Activated B cell treated with CpG ODN at 0.5 μM for 24 hours (primary cell): ENCODE measurements around the gene LCN6. TPM values are rescaled to one million over a fixed set of nuclear protein-coding genes. Genes with fewer than 3 reads are reported as not detected.
"Not testable (repeated sequence)": the region's sequence is repeated elsewhere in the genome, so short reads cannot be mapped to it uniquely, and the experiment has no call there.

Experiments used
- ATAC-seq: fragments of 200-7000 bp; cut with Tn5 transposase; one replicate; pipeline ENCODE4 v1.10.0; 2021; ENCODE audit warnings: low read depth, mild to moderate bottlenecking, moderate library complexity
- CTCF ChIA-PET: fragments of 350-600 bp; sonication (Branson Sonifier 250); formaldehyde crosslinking; loops from one replicate; lab custom pipeline; 2021; ENCODE audit warnings: antibody characterized with exemption; lab: Charles Lee
- POLR2A ChIA-PET: fragments of 350-600 bp; sonication (Branson Sonifier 250); formaldehyde crosslinking; loops from one replicate; lab custom pipeline; 2021; ENCODE audit warnings: antibody characterized with exemption; lab: Charles Lee
- DNase-seq: peaks from one replicate; pipeline ENCODE4 v3.0.0; 2022
- H3K27ac Mint-ChIP-seq: one replicate; pipeline ENCODE4 v1.8.0; 2020; ENCODE audit warnings: mixed read lengths
- H3K27me3 Mint-ChIP-seq: one replicate; pipeline ENCODE4 v1.8.0; 2021; ENCODE audit warnings: mixed read lengths
- H3K36me3 Mint-ChIP-seq: one replicate; pipeline ENCODE4 v1.8.0; 2021; ENCODE audit warnings: low read depth, mixed read lengths
- H3K4me1 Mint-ChIP-seq: one replicate; pipeline ENCODE4 v1.8.0; 2021; ENCODE audit warnings: mixed read lengths
- H3K4me3 Mint-ChIP-seq: one replicate; pipeline ENCODE4 v1.8.0; 2020; ENCODE audit warnings: mild to moderate bottlenecking, mixed read lengths
- H3K9me3 Mint-ChIP-seq: one replicate; pipeline ENCODE4 v1.8.0; 2020; ENCODE audit warnings: mixed read lengths
- CTCF ChIP-seq: fragments of 200-600 bp; IDR thresholded peaks from one replicate; pipeline ENCODE4 v1.8.0; 2022; ENCODE audit warnings: antibody characterized with exemption, mild to moderate bottlenecking
- intact Hi-C: fragments of 100-400 bp; cut with micrococcal nuclease; formaldehyde crosslinking; loops from one replicate; pipeline ENCODE4 v1.15.1; 2024
- total RNA-seq: library from RNA; stranded (reverse); gene quantifications from 2 replicates; pipeline ENCODE4 v1.2.3, GENCODE V29; 2022

The LCN6 gene
- total RNA-seq, 1 donor from 2014 or later, result not detected

DNA sequence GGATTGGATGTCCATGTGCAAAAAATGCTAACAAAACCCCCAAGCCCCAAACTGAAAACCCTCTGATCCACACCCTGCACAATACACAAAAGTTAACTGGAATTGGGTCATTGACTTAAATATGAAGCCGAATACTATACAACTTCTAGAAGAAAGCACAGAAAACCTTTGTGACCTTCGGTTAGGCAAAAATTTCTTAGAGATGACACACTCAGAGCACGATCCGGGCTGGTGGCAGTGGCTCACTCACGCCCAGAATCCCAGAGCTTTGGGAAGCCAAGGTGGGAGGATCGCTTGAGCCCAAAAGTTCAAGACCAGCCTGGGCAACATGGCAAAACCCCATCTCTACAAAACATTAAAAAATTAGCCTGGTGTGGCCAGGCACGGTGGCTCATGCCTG, 37.8 kb downstream of the LCN6 start:
- ChIA-PET POLR2A (no interaction called here), CTCF (no interaction called here)
- Mint-ChIP-seq H3K27me3 (peaks cover 12% of the 10 kb centered on the region), H3K4me3 (no peak overlapping the region), H3K27ac (no peak overlapping the region), H3K9me3 (no peaks in the 10 kb centered on the region), H3K4me1 (peaks cover 19% of the 10 kb centered on the region), H3K36me3 (no peaks in the 10 kb centered on the region)
- intact Hi-C loops, result loop anchor here (10.0 kb wide), 1 partner anchor 46 kb away; the partner anchor contains the start of gene EGFL7
- DNase-seq, result no peak
- TF ChIP-seq CTCF, result no peak
- ATAC-seq, result no peak

- POLR2A ChIA-PET, result no interaction called here
- no peaks in the 10 kb centered on the region for H3K9me3 Mint-ChIP-seq
- intact Hi-C loops, result loop anchor here (10.0 kb wide), 1 partner anchor 45 kb away; the partner anchor contains the start of gene EGFL7
- H3K27me3 Mint-ChIP-seq, result peaks cover 12% of the 10 kb centered on the region
- ATAC-seq (no peak), DNase-seq (no peak)
- TF ChIP-seq CTCF, result no peak
- peaks cover 19% of the 10 kb centered on the region for H3K4me1 Mint-ChIP-seq
- no peak overlapping the region for H3K27ac Mint-ChIP-seq
- no peaks in the 10 kb centered on the region for H3K36me3 Mint-ChIP-seq
- H3K4me3 Mint-ChIP-seq, result no peak overlapping the region
- CTCF ChIA-PET, result no interaction called here
Observed at GRCh38 chr9:136709454-136710109, 38.7 kb downstream of the LCN6 start.

DNA sequence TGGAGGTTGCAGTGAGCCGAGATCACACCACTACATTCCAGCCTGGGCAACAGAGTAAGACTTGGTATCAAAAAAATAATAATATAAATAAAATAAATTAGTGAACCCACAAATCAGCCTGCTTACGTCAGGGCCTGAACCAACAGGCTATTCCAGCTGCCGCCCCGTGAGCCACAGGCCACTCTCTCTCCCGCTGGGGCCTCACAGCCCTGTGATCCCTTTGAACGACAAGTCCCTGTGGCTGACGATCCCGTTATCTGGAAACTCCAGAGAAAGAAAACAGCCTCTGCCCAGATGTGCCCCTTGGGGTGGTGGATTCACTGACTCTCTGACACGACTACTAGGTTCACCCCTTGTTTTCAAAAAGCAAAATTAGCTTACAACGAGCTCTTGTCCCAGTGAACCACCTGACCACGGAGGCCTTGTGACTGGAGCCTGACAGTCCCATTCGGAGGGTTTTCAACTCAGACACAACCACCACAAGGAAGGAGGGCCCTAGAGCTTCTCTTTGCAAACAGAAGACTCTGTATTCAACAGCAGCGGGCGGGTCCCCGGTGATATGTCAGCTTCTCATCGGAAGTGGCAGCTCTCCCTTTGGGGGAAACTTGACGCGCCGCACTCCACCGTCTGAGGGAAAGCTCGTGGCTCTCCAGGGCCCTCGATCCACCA, 40.3 kb downstream of the LCN6 start:
- no peak for ATAC-seq
- no peak for TF ChIP-seq CTCF
- Mint-ChIP-seq H3K27me3 (peaks cover 12% of the 10 kb centered on the region), H3K27ac (no peak overlapping the region), H3K4me1 (peaks cover 13% of the 10 kb centered on the region), H3K36me3 (no peaks in the 10 kb centered on the region), H3K9me3 (no peaks in the 10 kb centered on the region), H3K4me3 (no peak overlapping the region)
- CTCF ChIA-PET, result no interaction called here
- POLR2A ChIA-PET, result interaction anchor here (0.7 kb wide), 1 partner anchor 18 kb away, joined by 3 read pairs; no protein-coding TSS in a partner anchor
- intact Hi-C loops, result no loop called here
- DNase-seq, result no peak

- peaks cover 21% of the 10 kb centered on the region for H3K4me1 Mint-ChIP-seq
- TF ChIP-seq CTCF, result no peak
- no peak overlapping the region for H3K27ac Mint-ChIP-seq
- H3K36me3 Mint-ChIP-seq, result no peaks in the 10 kb centered on the region
- no peak overlapping the region for H3K4me3 Mint-ChIP-seq
- intact Hi-C loops, result no loop called here
- ChIA-PET POLR2A (interaction anchor here (0.9 kb wide), 1 partner anchor 14 kb away, joined by 4 read pairs; no protein-coding TSS in a partner anchor), CTCF (no interaction called here)
- DNase-seq, result no peak
- ATAC-seq, result no peak
- peaks cover 14% of the 10 kb centered on the region for H3K27me3 Mint-ChIP-seq
- no peaks in the 10 kb centered on the region for H3K9me3 Mint-ChIP-seq
Observed at GRCh38 chr9:136707011-136707410, 41.3 kb downstream of the LCN6 start.

DNA sequence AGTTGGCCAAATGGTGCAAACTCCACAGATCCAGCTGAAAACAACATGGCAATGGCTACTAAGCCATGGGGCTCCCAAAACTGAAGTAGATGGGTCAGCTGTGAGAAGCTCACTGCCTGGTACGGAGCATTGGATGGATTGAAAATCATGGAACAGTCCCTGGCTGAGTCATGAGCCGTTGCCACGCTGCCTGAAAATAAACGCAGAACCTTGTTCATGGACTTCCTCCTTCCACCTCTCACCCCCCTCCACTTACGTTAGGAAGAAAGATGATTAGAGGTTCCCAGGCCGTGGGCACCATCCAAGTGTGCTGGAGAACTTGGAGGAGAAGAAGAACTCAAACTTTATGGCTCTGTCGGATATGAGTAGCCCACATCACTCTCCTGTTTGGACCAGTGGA, 42.8 kb downstream of the LCN6 start:
- no peak for TF ChIP-seq CTCF
- H3K36me3 Mint-ChIP-seq, result no peaks in the 10 kb centered on the region
- H3K27ac Mint-ChIP-seq, result no peak overlapping the region
- intact Hi-C loops, result no loop called here
- ChIA-PET POLR2A (interaction anchor here (1.0 kb wide), 1 partner anchor 23 kb away, joined by 3 read pairs; no protein-coding TSS in a partner anchor), CTCF (interaction anchor here (1.0 kb wide), 1 partner anchor 12 kb away, joined by 3 read pairs; no protein-coding TSS in a partner anchor)
- no peak overlapping the region for H3K4me3 Mint-ChIP-seq
- DNase-seq (no peak), ATAC-seq (no peak)
- peaks cover 10% of the 10 kb centered on the region for H3K27me3 Mint-ChIP-seq
- no peaks in the 10 kb centered on the region for H3K9me3 Mint-ChIP-seq
- peaks cover 30% of the 10 kb centered on the region for H3K4me1 Mint-ChIP-seq

GRCh38 chr9:136704741-136705140, 43.6 kb downstream of the LCN6 start:
- H3K4me3 Mint-ChIP-seq, ATAC-seq, H3K9me3 Mint-ChIP-seq, H3K27me3 Mint-ChIP-seq, DNase-seq, intact Hi-C loops, H3K27ac Mint-ChIP-seq, H3K36me3 Mint-ChIP-seq: not testable (repeated sequence)
- ChIA-PET CTCF (interaction anchor here (1.0 kb wide), 1 partner anchor 11 kb away, joined by 3 read pairs; no protein-coding TSS in a partner anchor), POLR2A (interaction anchor here (1.0 to 1.6 kb wide), 2 partner anchors 11 to 24 kb away, joined by 3 read pairs; no protein-coding TSS in a partner anchor)
- peaks cover 35% of the 10 kb centered on the region for H3K4me1 Mint-ChIP-seq
